ENCODE measurements around the gene AGAP1.

Gene AGAP1

DNA sequence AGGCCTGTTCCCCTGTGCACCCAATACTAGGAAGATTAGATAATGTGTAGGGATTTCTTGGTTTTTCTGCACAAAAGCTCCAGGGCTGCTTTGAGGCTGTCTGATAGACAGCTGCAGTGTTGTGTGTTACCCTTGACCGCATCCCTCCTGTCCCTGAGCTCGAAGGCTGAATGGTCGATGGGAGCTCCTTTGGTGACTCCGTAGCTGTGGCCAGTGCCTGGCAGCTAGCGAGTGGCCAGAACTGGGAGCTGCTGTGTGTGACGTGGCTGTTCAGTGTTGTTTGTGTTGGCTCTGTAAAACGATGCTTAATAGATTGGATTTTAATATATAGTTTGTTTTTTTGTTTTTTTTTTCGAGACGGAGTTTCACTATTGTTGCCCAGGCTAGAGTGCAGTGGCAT lies 170.0 kb downstream of the AGAP1 start:
- ATAC-seq (replicated peaks; ENCODE audit: extremely low read depth, poor library complexity, severe bottlenecking) (no peak), DNase-seq (ENCODE audit: low spot score in 2 of 2) (no peak)
- Mint-ChIP-seq H3K9me3 (no peaks in the 10 kb centered on the region), H3K27me3 (peaks cover 61% of the 10 kb centered on the region), H3K4me3 (no peak overlapping the region), H3K27ac (ENCODE audit: low read depth) (no peak overlapping the region), H3K4me1 (peaks cover 33% of the 10 kb centered on the region), H3K36me3 (ENCODE audit: insufficient read depth) (peaks cover 2% of the 10 kb centered on the region)

DNA sequence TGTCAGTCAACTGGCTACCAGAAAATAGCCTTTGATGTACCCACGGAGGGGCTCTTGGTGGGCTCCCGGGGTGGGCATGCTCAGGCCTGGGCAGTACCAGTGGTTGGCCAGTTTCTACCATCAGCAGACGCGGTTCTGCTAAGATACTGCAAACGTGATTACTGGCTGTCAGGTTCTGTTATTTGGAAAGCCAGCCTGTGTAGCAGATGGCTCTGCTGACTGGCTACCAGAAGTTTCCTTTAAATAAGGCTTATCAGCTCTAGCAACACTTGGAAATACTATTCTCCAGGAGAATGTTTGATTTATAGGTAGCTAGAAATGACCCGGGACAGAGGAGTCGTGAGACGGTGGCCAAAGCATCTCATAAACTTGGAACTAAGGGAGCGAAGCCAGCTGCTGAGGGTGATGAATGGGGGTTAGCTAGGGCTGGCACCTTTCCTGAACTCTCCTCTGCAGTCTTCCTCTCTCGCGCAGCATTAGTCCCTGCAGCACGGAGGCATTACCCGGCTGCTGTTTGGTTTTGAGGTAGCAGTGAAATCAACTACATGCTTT lies 171.9 kb downstream of the AGAP1 start:
- Mint-ChIP-seq H3K27ac (ENCODE audit: low read depth) (peak overlapping the region; percentile 13), H3K4me3 (peak overlapping the region; percentile 57), H3K36me3 (ENCODE audit: insufficient read depth) (peaks cover 2% of the 10 kb centered on the region), H3K27me3 (peaks cover 47% of the 10 kb centered on the region), H3K4me1 (peaks cover 23% of the 10 kb centered on the region), H3K9me3 (no peaks in the 10 kb centered on the region)
- no peak for DNase-seq (ENCODE audit: low spot score in 2 of 2)
- ATAC-seq (replicated peaks; ENCODE audit: extremely low read depth, poor library complexity, severe bottlenecking): no peak

DNA sequence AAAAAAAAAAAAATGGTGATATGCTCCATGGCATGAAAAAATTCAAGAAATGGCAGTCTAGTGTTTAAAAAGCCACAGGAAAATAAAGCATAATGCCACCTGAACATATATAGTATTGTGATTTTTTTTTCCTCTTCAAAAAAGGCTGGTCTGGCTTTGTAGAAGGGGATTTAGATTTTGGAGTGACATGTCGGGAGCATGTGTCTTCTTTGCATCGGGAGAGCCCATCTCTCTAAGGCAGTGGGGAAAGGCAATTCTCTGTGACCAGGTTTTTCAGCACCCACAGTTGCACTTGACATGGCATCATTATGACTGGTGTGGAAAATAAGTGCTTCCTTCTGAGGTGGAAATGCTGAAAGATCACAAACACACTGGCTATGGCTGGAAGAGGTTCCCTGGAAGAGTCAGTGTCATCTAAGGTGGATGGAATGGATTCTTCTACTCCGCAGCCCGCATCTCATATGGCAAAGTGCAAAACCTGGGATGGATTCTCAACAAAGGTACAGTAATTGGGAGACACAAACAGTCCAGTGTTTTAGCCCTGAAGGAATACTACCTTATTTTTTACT lies 172.5 kb downstream of the AGAP1 start:
- H3K4me1 Mint-ChIP-seq: peaks cover 19% of the 10 kb centered on the region
- H3K36me3 Mint-ChIP-seq (ENCODE audit: insufficient read depth): peaks cover 2% of the 10 kb centered on the region
- DNase-seq (ENCODE audit: low spot score in 2 of 2): peak in 1 of 2 donors; percentile 12
- no peak for ATAC-seq (replicated peaks; ENCODE audit: extremely low read depth, poor library complexity, severe bottlenecking)
- H3K4me3 Mint-ChIP-seq: peak overlapping the region; percentile 57
- no peaks in the 10 kb centered on the region for H3K9me3 Mint-ChIP-seq
- peaks cover 41% of the 10 kb centered on the region for H3K27me3 Mint-ChIP-seq
- peak overlapping the region; percentile 13 for H3K27ac Mint-ChIP-seq (ENCODE audit: low read depth)

DNA sequence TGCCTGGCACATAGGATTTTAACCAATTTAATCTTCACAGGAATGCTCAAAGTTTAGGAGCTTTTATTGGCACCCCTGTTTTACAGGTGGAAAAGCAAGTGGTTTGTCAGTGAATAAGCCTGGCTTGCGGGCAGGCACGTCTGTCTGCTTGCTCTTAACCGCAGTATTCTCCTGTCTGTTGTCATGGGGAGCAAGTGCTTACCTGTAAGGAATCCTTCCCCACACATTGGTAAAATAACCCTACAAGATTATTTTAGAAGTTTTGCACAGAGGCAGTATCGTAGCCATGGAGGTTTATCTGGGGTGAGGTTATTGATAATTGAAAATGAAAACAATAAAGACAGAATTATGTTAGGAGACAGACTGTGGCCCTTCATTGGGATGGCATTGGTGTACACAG lies 174.9 kb downstream of the AGAP1 start:
- Mint-ChIP-seq H3K27me3 (peaks cover 29% of the 10 kb centered on the region), H3K9me3 (no peaks in the 10 kb centered on the region), H3K36me3 (ENCODE audit: insufficient read depth) (peaks cover 2% of the 10 kb centered on the region), H3K4me1 (peaks cover 13% of the 10 kb centered on the region), H3K4me3 (peak overlapping the region; percentile 67), H3K27ac (ENCODE audit: low read depth) (no peak overlapping the region)
- ATAC-seq (replicated peaks; ENCODE audit: extremely low read depth, poor library complexity, severe bottlenecking): no peak
- no peak for DNase-seq (ENCODE audit: low spot score in 2 of 2)

DNA sequence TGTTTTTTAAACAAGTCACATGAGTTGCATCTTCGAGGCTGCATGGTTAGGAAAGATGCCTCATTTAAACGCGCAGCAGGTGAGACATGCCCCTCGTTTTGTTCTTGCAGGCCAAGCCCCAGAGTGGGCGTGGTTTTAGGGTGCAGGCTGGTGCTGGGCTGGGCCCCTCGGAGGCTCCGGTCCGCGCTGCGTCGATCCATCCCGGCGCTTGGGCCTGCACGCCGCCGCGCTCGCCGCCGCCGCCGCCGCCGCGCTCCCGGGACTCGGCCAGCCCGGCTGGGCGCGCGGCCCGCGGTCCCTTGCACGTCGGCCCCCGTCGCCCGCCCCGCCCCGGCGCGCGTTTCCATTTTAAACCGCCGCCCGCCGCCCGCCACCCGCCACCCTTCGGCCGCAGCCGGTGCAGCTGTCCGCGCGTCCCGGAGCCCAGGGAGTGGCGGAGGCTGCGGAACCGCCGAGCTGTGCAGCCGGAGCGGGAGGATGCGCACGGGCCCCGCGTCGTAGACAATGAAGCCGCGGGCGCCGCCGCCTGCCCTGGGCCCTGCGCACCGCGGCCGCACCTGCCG lies 175.5 kb downstream of the AGAP1 start:
- Mint-ChIP-seq H3K9me3 (no peaks in the 10 kb centered on the region), H3K36me3 (ENCODE audit: insufficient read depth) (peaks cover 2% of the 10 kb centered on the region), H3K4me1 (peaks cover 18% of the 10 kb centered on the region), H3K27ac (ENCODE audit: low read depth) (no peak overlapping the region), H3K4me3 (peak overlapping the region; percentile 67), H3K27me3 (peaks cover 29% of the 10 kb centered on the region)
- peak; percentile 19 to 32 for DNase-seq (ENCODE audit: low spot score in 2 of 2)
- ATAC-seq (replicated peaks; ENCODE audit: extremely low read depth, poor library complexity, severe bottlenecking): peak; percentile 60

DNA sequence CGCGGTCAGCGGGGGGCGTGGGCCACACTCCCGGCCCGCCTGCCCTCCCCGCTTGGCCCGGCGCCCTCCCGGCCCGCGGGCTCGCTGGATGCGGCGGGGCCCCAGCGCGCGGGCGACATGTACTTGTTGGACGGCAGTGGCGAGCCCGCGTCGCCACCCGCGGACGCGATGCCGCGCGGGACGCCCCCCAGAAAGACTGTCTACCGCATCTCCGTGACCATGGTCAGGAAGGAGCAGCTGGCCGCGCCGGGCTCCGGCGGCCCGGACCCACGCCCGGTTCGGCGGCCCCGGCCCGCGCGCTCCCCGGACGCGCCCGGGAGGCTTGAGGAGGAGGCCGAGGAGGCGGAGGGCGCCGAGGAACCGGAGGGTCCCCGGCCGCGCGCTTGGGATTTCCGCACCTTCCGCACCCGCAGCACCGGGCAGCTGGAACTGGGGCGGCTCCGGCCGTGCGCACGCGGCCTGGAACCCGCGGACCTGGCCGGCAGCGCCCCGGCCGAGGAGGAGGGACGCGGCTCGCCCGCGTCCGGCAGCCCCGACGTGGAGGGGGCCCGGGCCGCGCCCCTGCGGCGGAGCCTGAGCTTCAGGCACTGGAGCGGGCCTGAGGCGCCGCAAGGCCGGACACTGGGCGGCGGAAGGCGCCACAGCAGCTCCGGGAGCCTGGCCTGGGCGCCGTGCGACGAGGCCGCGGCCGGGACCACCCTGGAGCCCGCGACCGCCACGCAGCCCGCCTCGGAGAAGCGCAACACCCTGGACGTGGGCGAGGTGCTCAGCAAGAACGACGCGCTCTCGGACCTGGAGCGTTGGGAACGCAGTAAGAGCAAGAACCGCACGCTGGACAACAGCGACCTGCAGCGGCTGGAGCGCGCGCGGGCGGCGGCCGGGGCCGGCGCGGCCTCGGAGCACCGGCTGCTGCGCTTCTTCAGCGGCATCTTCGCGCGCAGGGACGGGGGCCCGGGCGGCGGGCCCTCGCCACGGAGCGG lies 176.4 kb downstream of the AGAP1 start:
- H3K4me3 Mint-ChIP-seq: no peak overlapping the region
- peaks cover 3% of the 10 kb centered on the region for H3K36me3 Mint-ChIP-seq (ENCODE audit: insufficient read depth)
- DNase-seq (ENCODE audit: low spot score in 2 of 2): no peak
- peaks cover 18% of the 10 kb centered on the region for H3K4me1 Mint-ChIP-seq
- H3K27ac Mint-ChIP-seq (ENCODE audit: low read depth): no peak overlapping the region
- ATAC-seq (replicated peaks; ENCODE audit: extremely low read depth, poor library complexity, severe bottlenecking): no peak
- H3K27me3 Mint-ChIP-seq: peaks cover 29% of the 10 kb centered on the region
- no peaks in the 10 kb centered on the region for H3K9me3 Mint-ChIP-seq

DNA sequence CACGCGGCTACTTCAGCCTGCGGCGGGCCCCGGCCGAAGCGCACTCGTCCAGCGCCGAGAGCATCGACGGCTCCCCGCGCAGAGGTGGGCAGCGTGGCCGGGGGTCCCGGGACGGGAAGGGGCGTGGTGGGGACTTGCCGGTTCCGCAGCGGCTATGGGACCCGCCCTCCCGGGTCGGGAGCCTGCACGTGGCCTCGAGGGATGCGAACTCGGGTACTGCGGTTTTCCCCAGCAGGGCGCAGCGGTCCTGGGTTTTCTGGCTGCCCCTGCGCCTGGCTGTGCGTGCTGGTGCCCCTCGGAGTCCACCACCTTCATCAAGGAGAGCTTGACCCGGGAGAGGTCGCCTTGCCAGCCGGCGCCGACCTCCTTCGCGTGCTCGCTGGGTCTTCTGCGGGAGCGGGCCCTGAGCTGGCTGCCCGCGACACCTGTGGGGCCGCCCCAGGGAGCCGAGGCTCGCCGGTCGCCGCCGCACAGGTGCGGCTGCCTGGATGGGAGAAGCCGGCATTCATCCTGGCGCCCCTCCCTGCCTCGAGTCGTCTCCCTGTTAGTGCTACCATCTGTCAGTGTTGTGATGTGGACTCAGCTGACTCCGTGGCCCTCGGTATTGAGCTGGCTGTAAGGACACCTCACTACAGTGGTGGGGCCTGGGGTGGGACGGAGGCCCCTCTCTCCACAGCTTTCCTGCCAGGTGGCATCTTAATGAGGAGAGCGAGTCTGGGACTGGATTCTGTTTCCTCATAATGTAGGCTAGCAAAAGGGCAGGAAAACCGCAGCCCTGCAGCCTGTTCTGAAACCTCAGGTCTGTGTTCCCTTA lies 177.3 kb downstream of the AGAP1 start:
- H3K36me3 Mint-ChIP-seq (ENCODE audit: insufficient read depth): peaks cover 4% of the 10 kb centered on the region
- H3K4me1 Mint-ChIP-seq: peaks cover 17% of the 10 kb centered on the region
- DNase-seq (ENCODE audit: low spot score in 2 of 2) (no peak), ATAC-seq (replicated peaks; ENCODE audit: extremely low read depth, poor library complexity, severe bottlenecking) (no peak)
- no peaks in the 10 kb centered on the region for H3K9me3 Mint-ChIP-seq
- H3K27ac Mint-ChIP-seq (ENCODE audit: low read depth): no peak overlapping the region
- H3K4me3 Mint-ChIP-seq: peak overlapping the region; percentile 69
- peaks cover 26% of the 10 kb centered on the region for H3K27me3 Mint-ChIP-seq

DNA sequence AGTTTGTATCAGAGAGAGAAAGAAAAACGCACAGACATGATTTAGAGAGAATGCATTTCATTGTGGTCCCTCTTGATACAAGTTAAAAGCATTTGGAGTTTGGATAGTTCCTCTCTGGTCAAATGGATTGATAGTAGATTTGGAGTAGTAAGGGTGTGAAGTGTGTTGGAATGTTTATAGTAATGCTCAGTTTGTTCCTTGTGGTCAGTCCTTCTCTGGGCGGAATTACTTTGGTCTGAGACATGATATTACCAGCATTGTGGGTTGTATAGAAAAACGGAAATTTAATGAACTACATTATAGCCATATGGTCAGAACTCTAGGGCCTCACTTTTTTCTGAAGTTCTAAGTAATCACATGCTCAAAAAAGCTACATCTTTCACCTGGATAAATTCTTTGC lies 178.9 kb downstream of the AGAP1 start:
- Mint-ChIP-seq H3K36me3 (ENCODE audit: insufficient read depth) (peaks cover 4% of the 10 kb centered on the region), H3K9me3 (no peaks in the 10 kb centered on the region), H3K4me1 (peaks cover 18% of the 10 kb centered on the region), H3K27ac (ENCODE audit: low read depth) (no peak overlapping the region), H3K27me3 (peaks cover 16% of the 10 kb centered on the region), H3K4me3 (no peak overlapping the region)
- no peak for DNase-seq (ENCODE audit: low spot score in 2 of 2)
- ATAC-seq (replicated peaks; ENCODE audit: extremely low read depth, poor library complexity, severe bottlenecking): no peak

DNA sequence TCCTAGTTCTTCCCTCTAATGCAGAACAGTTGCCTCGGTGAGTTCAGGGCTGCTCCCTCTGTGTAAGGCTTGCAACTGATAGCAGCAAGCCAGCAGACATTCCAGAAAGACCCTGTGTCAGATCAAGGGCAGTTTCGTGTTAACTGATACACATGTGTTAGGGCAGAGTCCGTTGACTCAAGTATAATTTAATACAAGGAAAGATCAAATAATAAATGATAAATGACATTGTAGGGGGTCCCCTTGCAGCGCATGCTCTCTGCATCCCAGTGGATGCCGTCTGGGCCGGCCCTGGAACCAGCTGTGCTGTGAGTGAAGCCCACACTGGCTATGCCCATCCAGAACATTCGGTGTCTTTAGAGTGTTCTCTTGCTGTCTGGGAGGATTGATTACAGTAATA lies 180.3 kb downstream of the AGAP1 start:
- no peak overlapping the region for H3K4me3 Mint-ChIP-seq
- H3K9me3 Mint-ChIP-seq: no peaks in the 10 kb centered on the region
- ATAC-seq (replicated peaks; ENCODE audit: extremely low read depth, poor library complexity, severe bottlenecking): no peak
- no peak for DNase-seq (ENCODE audit: low spot score in 2 of 2)
- H3K27me3 Mint-ChIP-seq: peaks cover 6% of the 10 kb centered on the region
- H3K36me3 Mint-ChIP-seq (ENCODE audit: insufficient read depth): peaks cover 2% of the 10 kb centered on the region
- no peak overlapping the region for H3K27ac Mint-ChIP-seq (ENCODE audit: low read depth)
- H3K4me1 Mint-ChIP-seq: peaks cover 18% of the 10 kb centered on the region

DNA sequence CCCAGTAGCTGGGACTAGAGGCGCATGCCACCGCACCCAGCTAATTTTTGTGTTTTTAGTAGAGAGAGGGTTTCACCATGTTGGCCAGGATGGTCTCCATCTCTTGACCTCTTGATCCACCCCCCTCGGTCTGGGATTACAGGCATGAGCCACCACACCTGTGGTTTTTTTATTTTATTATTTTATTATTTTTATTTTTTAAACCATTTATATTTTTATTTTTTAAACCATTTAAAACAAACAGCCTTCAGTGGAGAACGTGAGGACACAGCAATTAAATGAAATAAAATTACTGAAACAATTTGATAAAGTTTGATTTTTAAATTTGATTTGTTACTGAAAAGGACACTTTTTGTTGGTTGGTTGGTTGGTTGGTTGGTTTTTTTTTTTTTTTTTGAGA lies 181.0 kb downstream of the AGAP1 start:
- peaks cover 6% of the 10 kb centered on the region for H3K27me3 Mint-ChIP-seq

DNA sequence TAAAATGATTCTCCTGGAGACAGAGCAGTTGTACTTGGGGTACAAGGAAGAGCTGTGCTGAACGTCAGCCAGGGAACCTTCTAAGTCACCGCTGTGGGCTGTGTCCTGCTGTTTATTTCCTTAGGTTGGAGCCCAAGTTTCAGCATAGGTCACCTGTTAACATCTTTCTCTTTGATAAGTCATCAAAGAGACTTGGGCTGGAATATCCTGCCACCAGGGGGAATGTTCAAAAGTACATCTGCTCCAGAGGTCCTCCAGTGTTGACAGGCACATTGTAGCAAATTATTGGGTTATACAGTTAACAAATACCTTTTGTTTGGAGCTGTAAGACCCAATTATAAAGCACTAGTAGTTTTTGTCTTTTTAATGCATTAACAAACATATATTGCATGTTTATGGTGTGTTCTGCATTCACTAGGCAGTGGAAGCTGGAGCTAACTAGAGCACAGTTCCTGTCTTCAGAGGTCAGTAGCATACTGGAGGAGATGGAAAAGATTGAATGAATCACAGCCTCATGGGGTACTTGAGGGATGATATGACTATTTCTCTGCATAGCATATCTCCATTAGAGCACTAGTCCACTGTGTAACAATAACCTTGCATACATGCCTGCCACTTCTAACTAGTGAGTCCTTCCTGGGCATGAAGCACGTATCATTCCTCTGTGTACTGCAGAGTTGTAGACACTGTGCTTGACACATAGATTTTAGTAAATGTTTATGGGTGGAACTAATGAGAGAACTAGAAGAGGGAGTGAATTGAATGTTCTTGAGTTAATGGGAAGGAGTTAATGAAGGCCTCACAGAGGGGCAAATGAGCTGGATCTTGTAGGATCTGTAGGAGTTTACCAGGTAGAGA lies 182.1 kb downstream of the AGAP1 start:
- ATAC-seq (replicated peaks; ENCODE audit: extremely low read depth, poor library complexity, severe bottlenecking) (no peak), DNase-seq (ENCODE audit: low spot score in 2 of 2) (no peak)
- H3K27ac Mint-ChIP-seq (ENCODE audit: low read depth): no peak overlapping the region
- H3K36me3 Mint-ChIP-seq (ENCODE audit: insufficient read depth): peaks cover 2% of the 10 kb centered on the region
- H3K4me3 Mint-ChIP-seq: no peak overlapping the region
- H3K27me3 Mint-ChIP-seq: peaks cover 6% of the 10 kb centered on the region
- H3K9me3 Mint-ChIP-seq: no peaks in the 10 kb centered on the region
- peaks cover 18% of the 10 kb centered on the region for H3K4me1 Mint-ChIP-seq

More for the DNA sequence above, 181.0 kb downstream of the AGAP1 start:
- Mint-ChIP-seq H3K27ac (ENCODE audit: low read depth) (no peak overlapping the region), H3K9me3 (no peaks in the 10 kb centered on the region), H3K4me1 (peaks cover 18% of the 10 kb centered on the region), H3K36me3 (ENCODE audit: insufficient read depth) (peaks cover 2% of the 10 kb centered on the region), H3K4me3 (no peak overlapping the region)
- ATAC-seq (replicated peaks; ENCODE audit: extremely low read depth, poor library complexity, severe bottlenecking): no peak
- no peak for DNase-seq (ENCODE audit: low spot score in 2 of 2)
